Mesothelial cell of epicardium (in vitro differentiated cells): ENCODE measurements around the gene CAV3. TPM values are rescaled to one million over a fixed set of nuclear protein-coding genes. Genes with fewer than 3 reads are reported as not detected.
"Not testable (repeated sequence)": the region's sequence is repeated elsewhere in the genome, so short reads cannot be mapped to it uniquely, and the experiment has no call there.

ENCODE experiments used
- DNase-seq, 2 experiments: peaks; one replicate each; pipeline ENCODE4 v3.0.0; 2021; ENCODE audit warnings: low spot score in 2 of 2; ENCODE audit not compliant: unreplicated experiment in 2 of 2
- H3K27ac Mint-ChIP-seq: 2 replicates; pipeline ENCODE4 v1.8.0; 2021; ENCODE audit warnings: mixed read lengths
- H3K27me3 Mint-ChIP-seq: 2 replicates; pipeline ENCODE4 v1.8.0; 2021; ENCODE audit warnings: low read depth, mixed read lengths
- H3K36me3 Mint-ChIP-seq: 2 replicates; pipeline ENCODE4 v1.8.0; 2021; ENCODE audit warnings: mixed read lengths
- H3K4me1 Mint-ChIP-seq: 2 replicates; pipeline ENCODE4 v1.8.0; 2021; ENCODE audit warnings: mixed read lengths
- H3K4me3 Mint-ChIP-seq: 2 replicates; pipeline ENCODE4 v1.8.0; 2021; ENCODE audit warnings: mild to moderate bottlenecking, moderate library complexity, mixed read lengths
- H3K9me3 Mint-ChIP-seq: 2 replicates; pipeline ENCODE4 v1.8.0; 2021; ENCODE audit warnings: mixed read lengths
- CTCF ChIP-seq: fragments of 200-600 bp; sonication (generic); IDR thresholded peaks from one replicate; pipeline ENCODE4 v1.5.0; 2021; ENCODE audit warnings: antibody characterized with exemption; ENCODE audit not compliant: unreplicated experiment
- total RNA-seq: library from RNA; stranded (reverse); gene quantifications from 3 replicates; pipeline ENCODE4 v1.2.1, GENCODE V29; 2021

CAV3 gene
- total RNA-seq, 1 donor from 2014 or later: not detected

GRCh38 chr3:8709801-8710507, 23.6 kb upstream of the CAV3 start:
- DNase-seq: no peak
- peaks cover 3% of the 10 kb centered on the region for H3K4me1 Mint-ChIP-seq
- H3K4me3 Mint-ChIP-seq: no peak overlapping the region
- H3K9me3 Mint-ChIP-seq: no peaks in the 10 kb centered on the region
- peaks cover 13% of the 10 kb centered on the region for H3K27me3 Mint-ChIP-seq
- no peaks in the 10 kb centered on the region for H3K36me3 Mint-ChIP-seq
- no peak overlapping the region for H3K27ac Mint-ChIP-seq
- no peak for TF ChIP-seq CTCF

- H3K27ac Mint-ChIP-seq: no peak overlapping the region
- H3K4me3 Mint-ChIP-seq: no peak overlapping the region
- H3K9me3 Mint-ChIP-seq: no peaks in the 10 kb centered on the region
- H3K27me3 Mint-ChIP-seq: peaks cover 9% of the 10 kb centered on the region
- no peak for DNase-seq
- no peaks in the 10 kb centered on the region for H3K36me3 Mint-ChIP-seq
- peaks cover 5% of the 10 kb centered on the region for H3K4me1 Mint-ChIP-seq
- TF ChIP-seq CTCF: no peak
Observed at GRCh38 chr3:8712045-8712907, 21.3 kb upstream of the CAV3 start.

GRCh38 chr3:8712908-8713255, 20.7 kb upstream of the CAV3 start:
- Mint-ChIP-seq H3K9me3 (no peaks in the 10 kb centered on the region), H3K27ac (no peak overlapping the region), H3K4me1 (peaks cover 5% of the 10 kb centered on the region), H3K36me3 (no peaks in the 10 kb centered on the region), H3K4me3 (no peak overlapping the region), H3K27me3 (peaks cover 7% of the 10 kb centered on the region)
- TF ChIP-seq CTCF: no peak
- DNase-seq: no peak

- Mint-ChIP-seq H3K27ac (no peak overlapping the region), H3K36me3 (no peaks in the 10 kb centered on the region), H3K9me3 (no peaks in the 10 kb centered on the region), H3K27me3 (peaks cover 4% of the 10 kb centered on the region), H3K4me3 (no peak overlapping the region), H3K4me1 (peaks cover 5% of the 10 kb centered on the region)
- DNase-seq: no peak
- TF ChIP-seq CTCF: no peak
Observed at GRCh38 chr3:8713901-8714759, 19.5 kb upstream of the CAV3 start.

- not testable (repeated sequence) for H3K36me3 Mint-ChIP-seq, H3K4me1 Mint-ChIP-seq, DNase-seq, H3K27ac Mint-ChIP-seq, H3K4me3 Mint-ChIP-seq, H3K27me3 Mint-ChIP-seq, H3K9me3 Mint-ChIP-seq
Observed at GRCh38 chr3:8715757-8716156, 17.8 kb upstream of the CAV3 start.
